ENCODE results near the gene PSMG3.

PSMG3 gene

DNA sequence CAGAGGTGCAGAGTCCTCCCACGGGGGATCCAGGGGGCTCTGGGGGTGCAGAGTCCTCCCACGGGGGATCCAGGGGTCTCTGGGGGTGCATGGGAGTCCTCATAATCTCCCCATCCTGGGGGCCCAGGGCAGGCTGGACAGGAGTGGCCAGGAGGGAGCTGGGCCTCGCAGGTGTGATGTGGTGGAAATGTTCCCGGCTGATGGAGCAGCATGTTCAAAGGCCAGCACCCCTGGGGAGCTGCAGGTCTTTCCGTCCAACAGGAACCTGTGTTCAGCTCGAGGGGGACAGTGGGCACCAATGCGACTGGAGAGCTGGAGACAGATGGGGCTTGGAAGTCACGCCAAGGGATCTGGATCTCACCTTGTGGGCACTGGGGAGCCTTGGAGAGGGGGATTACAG lies 38.5 kb upstream of the PSMG3 start:
- H3K27ac ChIP-seq, result no peak overlapping the region
- no peaks in the 10 kb centered on the region for H3K4me1 ChIP-seq
- no peak overlapping the region for H3K4me3 ChIP-seq (ENCODE audit: low read depth, low read length)
- H3K4me2 ChIP-seq (ENCODE audit: low read length), result no peak overlapping the region
- H2AFZ ChIP-seq, result no peak overlapping the region
- H3K36me3 ChIP-seq (ENCODE audit: control insufficient read depth, insufficient read depth, low read length), result no peaks in the 10 kb centered on the region
- TF ChIP-seq, protein P1, sequence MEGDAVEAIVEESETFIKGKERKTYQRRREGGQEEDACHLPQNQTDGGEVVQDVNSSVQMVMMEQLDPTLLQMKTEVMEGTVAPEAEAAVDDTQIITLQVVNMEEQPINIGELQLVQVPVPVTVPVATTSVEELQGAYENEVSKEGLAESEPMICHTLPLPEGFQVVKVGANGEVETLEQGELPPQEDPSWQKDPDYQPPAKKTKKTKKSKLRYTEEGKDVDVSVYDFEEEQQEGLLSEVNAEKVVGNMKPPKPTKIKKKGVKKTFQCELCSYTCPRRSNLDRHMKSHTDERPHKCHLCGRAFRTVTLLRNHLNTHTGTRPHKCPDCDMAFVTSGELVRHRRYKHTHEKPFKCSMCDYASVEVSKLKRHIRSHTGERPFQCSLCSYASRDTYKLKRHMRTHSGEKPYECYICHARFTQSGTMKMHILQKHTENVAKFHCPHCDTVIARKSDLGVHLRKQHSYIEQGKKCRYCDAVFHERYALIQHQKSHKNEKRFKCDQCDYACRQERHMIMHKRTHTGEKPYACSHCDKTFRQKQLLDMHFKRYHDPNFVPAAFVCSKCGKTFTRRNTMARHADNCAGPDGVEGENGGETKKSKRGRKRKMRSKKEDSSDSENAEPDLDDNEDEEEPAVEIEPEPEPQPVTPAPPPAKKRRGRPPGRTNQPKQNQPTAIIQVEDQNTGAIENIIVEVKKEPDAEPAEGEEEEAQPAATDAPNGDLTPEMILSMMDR (IDR thresholded peaks at IDR 0.05), result no peak
- H3K27me3 ChIP-seq (ENCODE audit: control insufficient read depth, insufficient read depth, low read length), result no peaks in the 10 kb centered on the region
- H3K79me2 ChIP-seq, result no peaks in the 10 kb centered on the region
- H3K9me3 ChIP-seq (ENCODE audit: control insufficient read depth, low read length), result no peaks in the 10 kb centered on the region
- H3K9ac ChIP-seq, result no peak overlapping the region

DNA sequence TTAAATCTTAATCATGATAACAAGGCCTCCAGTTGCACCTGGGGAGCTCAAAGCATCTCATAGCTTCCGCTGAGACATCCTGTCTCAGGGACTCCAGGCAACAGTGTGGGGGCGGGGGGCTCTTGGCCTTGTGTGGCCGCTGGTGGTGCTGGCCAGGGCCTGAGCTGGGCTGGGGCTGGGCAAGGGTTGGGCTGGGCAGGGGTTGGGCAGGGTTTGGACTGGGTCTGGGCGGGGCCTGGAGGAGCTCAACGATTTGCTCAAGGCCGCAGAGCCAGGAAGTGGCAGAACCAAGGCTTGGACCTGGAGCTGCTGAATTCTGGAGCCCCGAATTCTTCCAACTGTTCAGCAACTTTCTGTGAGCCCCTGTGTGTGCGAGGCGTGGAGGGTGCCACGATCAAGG lies 37.9 kb upstream of the PSMG3 start:
- H3K9ac ChIP-seq, result no peak overlapping the region
- no peak overlapping the region for H3K4me2 ChIP-seq (ENCODE audit: low read length)
- H3K4me3 ChIP-seq (ENCODE audit: low read depth, low read length), result no peak overlapping the region
- no peaks in the 10 kb centered on the region for H3K4me1 ChIP-seq
- no peaks in the 10 kb centered on the region for H3K27me3 ChIP-seq (ENCODE audit: control insufficient read depth, insufficient read depth, low read length)
- no peaks in the 10 kb centered on the region for H3K79me2 ChIP-seq
- H3K9me3 ChIP-seq (ENCODE audit: control insufficient read depth, low read length), result no peaks in the 10 kb centered on the region
- no peak overlapping the region for H2AFZ ChIP-seq
- no peaks in the 10 kb centered on the region for H3K36me3 ChIP-seq (ENCODE audit: control insufficient read depth, insufficient read depth, low read length)
- H3K27ac ChIP-seq, result no peak overlapping the region
- TF ChIP-seq, protein P1 (IDR thresholded peaks at IDR 0.05), result no peak

- no peak overlapping the region for H2AFZ ChIP-seq
- H3K27me3 ChIP-seq (ENCODE audit: control insufficient read depth, insufficient read depth, low read length), result no peaks in the 10 kb centered on the region
- no peaks in the 10 kb centered on the region for H3K79me2 ChIP-seq
Measured at GRCh38 chr7:1607001-1607400, 37.2 kb upstream of the PSMG3 start.

DNA sequence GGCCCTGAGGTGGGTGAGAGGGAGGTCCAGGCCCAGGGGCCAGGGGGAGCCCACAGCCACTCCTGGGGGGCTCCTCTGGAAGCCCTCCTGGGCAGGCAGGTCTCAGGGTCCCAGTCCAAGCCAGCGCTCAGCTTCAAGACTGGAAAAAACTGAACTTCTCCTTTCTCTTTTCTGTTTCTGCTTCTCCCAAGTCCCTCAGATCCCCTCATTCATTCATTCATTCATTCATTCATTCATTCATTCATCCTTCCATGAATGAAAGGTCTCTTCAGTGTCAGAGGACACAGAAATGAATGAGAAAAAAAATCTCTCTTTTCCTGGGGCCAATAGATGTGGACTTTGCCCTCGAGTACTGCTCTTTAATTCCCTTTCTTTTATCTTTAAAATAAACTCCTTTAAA lies 34.6 kb upstream of the PSMG3 start:
- TF ChIP-seq, protein P1 (IDR thresholded peaks at IDR 0.05), result no peak
- no peak overlapping the region for H3K4me3 ChIP-seq (ENCODE audit: low read depth, low read length)
- no peaks in the 10 kb centered on the region for H3K9me3 ChIP-seq (ENCODE audit: control insufficient read depth, low read length)
- no peak overlapping the region for H3K4me2 ChIP-seq (ENCODE audit: low read length)
- no peak overlapping the region for H3K9ac ChIP-seq
- no peaks in the 10 kb centered on the region for H3K4me1 ChIP-seq
- no peaks in the 10 kb centered on the region for H3K36me3 ChIP-seq (ENCODE audit: control insufficient read depth, insufficient read depth, low read length)
- no peak overlapping the region for H2AFZ ChIP-seq
- H3K27me3 ChIP-seq (ENCODE audit: control insufficient read depth, insufficient read depth, low read length), result no peaks in the 10 kb centered on the region
- no peak overlapping the region for H3K27ac ChIP-seq
- no peaks in the 10 kb centered on the region for H3K79me2 ChIP-seq

More at GRCh38 chr7:1607001-1607400, 37.2 kb upstream of the PSMG3 start:
- TF ChIP-seq, protein P1 (IDR thresholded peaks at IDR 0.05), result no peak
- H3K4me1 ChIP-seq, result no peaks in the 10 kb centered on the region
- no peak overlapping the region for H3K9ac ChIP-seq
- H3K9me3 ChIP-seq (ENCODE audit: control insufficient read depth, low read length), result no peaks in the 10 kb centered on the region
- H3K27ac ChIP-seq, result no peak overlapping the region
- H3K4me3 ChIP-seq (ENCODE audit: low read depth, low read length), result no peak overlapping the region
- H3K36me3 ChIP-seq (ENCODE audit: control insufficient read depth, insufficient read depth, low read length), result no peaks in the 10 kb centered on the region
- no peak overlapping the region for H3K4me2 ChIP-seq (ENCODE audit: low read length)

- H2AFZ ChIP-seq, result no peak overlapping the region
- H3K79me2 ChIP-seq, result no peaks in the 10 kb centered on the region
- no peak overlapping the region for H3K27ac ChIP-seq
- H3K36me3 ChIP-seq (ENCODE audit: control insufficient read depth, insufficient read depth, low read length), result no peaks in the 10 kb centered on the region
- H3K27me3 ChIP-seq (ENCODE audit: control insufficient read depth, insufficient read depth, low read length), result no peaks in the 10 kb centered on the region
- TF ChIP-seq, protein P1 (IDR thresholded peaks at IDR 0.05), result no peak
- H3K4me2 ChIP-seq (ENCODE audit: low read length), result no peak overlapping the region
- no peaks in the 10 kb centered on the region for H3K4me1 ChIP-seq
- no peak overlapping the region for H3K9ac ChIP-seq
- no peaks in the 10 kb centered on the region for H3K9me3 ChIP-seq (ENCODE audit: control insufficient read depth, low read length)
- H3K4me3 ChIP-seq (ENCODE audit: low read depth, low read length), result no peak overlapping the region
Measured at GRCh38 chr7:1603346-1604225, 33.8 kb upstream of the PSMG3 start.
